H9 (cell line): ENCODE data around the gene KPNA1. TPM values are rescaled to one million over a fixed set of nuclear protein-coding genes. Genes with fewer than 3 reads are reported as not detected.

Source experiments
- DNase-seq: peaks from one replicate; pipeline ENCODE4 v3.0.0-alpha.2; 2017
- H2AFZ ChIP-seq: one replicate; pipeline ENCODE4 v1.6.1; 2013; ENCODE audit warnings: mild to moderate bottlenecking, low read length, control low read depth, moderate library complexity
- H2AK5ac ChIP-seq: 2 replicates; pipeline ENCODE4 v1.6.1; 2013; ENCODE audit warnings: low read length, control low read depth, mixed read lengths; ENCODE audit not compliant: insufficient read length
- H2BK120ac ChIP-seq: one replicate; pipeline ENCODE4 v1.6.1; 2013; ENCODE audit warnings: low read depth, mild to moderate bottlenecking, low read length, control low read depth, inconsistent platforms; ENCODE audit not compliant: poor library complexity, severe bottlenecking
- H2BK12ac ChIP-seq: 2 replicates; pipeline ENCODE4 v1.6.1; 2013; ENCODE audit warnings: low read length, control low read depth, mixed read lengths, low read depth; ENCODE audit not compliant: insufficient read length
- H2BK15ac ChIP-seq: 2 replicates; pipeline ENCODE4 v1.6.1; 2013; ENCODE audit warnings: low read depth, low read length, control low read depth
- H2BK20ac ChIP-seq: one replicate; pipeline ENCODE4 v1.6.1; 2013; ENCODE audit warnings: low read depth, mild to moderate bottlenecking, low read length, control low read depth, inconsistent platforms; ENCODE audit not compliant: poor library complexity, severe bottlenecking
- H2BK5ac ChIP-seq: 2 replicates; pipeline ENCODE4 v1.6.1; 2013; ENCODE audit warnings: low read length, control low read depth, mixed read lengths; ENCODE audit not compliant: insufficient read length
- H3K14ac ChIP-seq: 2 replicates; pipeline ENCODE4 v1.6.1; 2013; ENCODE audit warnings: low read length, control low read depth; ENCODE audit not compliant: insufficient read depth
- H3K18ac ChIP-seq: 2 replicates; pipeline ENCODE4 v1.6.1; 2013; ENCODE audit warnings: low read depth, mild to moderate bottlenecking, mixed read lengths, low read length, control low read depth; ENCODE audit not compliant: insufficient read length
- H3K23ac ChIP-seq: 2 replicates; pipeline ENCODE4 v1.6.1; 2013; ENCODE audit warnings: low read length, control low read depth, mixed read lengths, low read depth; ENCODE audit not compliant: insufficient read length
- H3K23me2 ChIP-seq: 2 replicates; pipeline ENCODE4 v1.6.1; 2013; ENCODE audit warnings: low read depth, mild to moderate bottlenecking, mixed read lengths, low read length, control low read depth; ENCODE audit not compliant: insufficient read length, poor library complexity, severe bottlenecking
- H3K27ac ChIP-seq: 2 replicates; pipeline ENCODE4 v1.5.1; 2013; ENCODE audit warnings: low read length, control low read depth, mixed read lengths, low read depth; ENCODE audit not compliant: insufficient read length
- H3K27me3 ChIP-seq: 2 replicates; pipeline ENCODE4 v1.6.1; 2013; ENCODE audit warnings: low read length, control low read depth, inconsistent platforms; ENCODE audit not compliant: insufficient read depth
- H3K4ac ChIP-seq: 2 replicates; pipeline ENCODE4 v1.6.1; 2013; ENCODE audit warnings: low read depth, mild to moderate bottlenecking, control low read depth, inconsistent platforms, low read length, moderate library complexity
- H3K4me1 ChIP-seq: 2 replicates; pipeline ENCODE4 v1.6.1; 2013; ENCODE audit warnings: low read length, control low read depth, inconsistent platforms; ENCODE audit not compliant: insufficient read depth
- H3K4me2 ChIP-seq: 2 replicates; pipeline ENCODE4 v1.6.1; 2013; ENCODE audit warnings: low read length, control low read depth, mixed read lengths; ENCODE audit not compliant: insufficient read length, insufficient read depth
- H3K56ac ChIP-seq: 2 replicates; pipeline ENCODE4 v1.6.1; 2013; ENCODE audit warnings: low read depth, mild to moderate bottlenecking, mixed read lengths, low read length, control low read depth; ENCODE audit not compliant: insufficient read length
- H3K79me1 ChIP-seq: 2 replicates; pipeline ENCODE4 v1.6.1; 2013; ENCODE audit warnings: low read depth, mild to moderate bottlenecking, moderate library complexity, low read length, control low read depth, inconsistent platforms; ENCODE audit not compliant: insufficient read depth, poor library complexity, severe bottlenecking
- H3K79me2 ChIP-seq: 2 replicates; pipeline ENCODE4 v1.6.1; 2013; ENCODE audit warnings: low read length, control low read depth, inconsistent platforms; ENCODE audit not compliant: insufficient read depth
- H3K9ac ChIP-seq: 2 replicates; pipeline ENCODE4 v1.6.1; 2013; ENCODE audit warnings: low read length, control low read depth, mixed read lengths; ENCODE audit not compliant: insufficient read length; ENCODE audit errors: extremely low read depth
- H3K9me3 ChIP-seq: one replicate; pipeline ENCODE4 v1.6.1; 2013; ENCODE audit warnings: low read depth, low read length, inconsistent platforms; ENCODE audit not compliant: control insufficient read depth
- H3T11ph ChIP-seq: one replicate; pipeline ENCODE4 v1.6.1; 2013; ENCODE audit warnings: mild to moderate bottlenecking, low read length, control low read depth, inconsistent platforms
- H4K20me1 ChIP-seq: one replicate; pipeline ENCODE4 v1.6.1; 2013; ENCODE audit not compliant: control insufficient read depth, insufficient read length, insufficient read depth
- H4K5ac ChIP-seq: 2 replicates; pipeline ENCODE4 v1.6.1; 2013; ENCODE audit warnings: low read depth, mild to moderate bottlenecking, mixed read lengths, low read length, control low read depth; ENCODE audit not compliant: insufficient read length
- H4K8ac ChIP-seq: replicated peaks from 2 replicates; pipeline ENCODE4 v1.6.1; 2013; ENCODE audit warnings: low read length, control low read depth, mixed read lengths, low read depth; ENCODE audit not compliant: insufficient read length
- H4K91ac ChIP-seq: 2 replicates; pipeline ENCODE4 v1.6.1; 2013; ENCODE audit warnings: low read depth, mild to moderate bottlenecking, moderate library complexity, mixed read lengths, low read length, control low read depth; ENCODE audit not compliant: insufficient read length
- H3K27ac Mint-ChIP-seq, 3 experiments: 2 replicates in 2 of 3; 3 replicates in 1 of 3; pipeline ENCODE4 v1.8.0; 2020 to 2021; ENCODE audit warnings: mixed read lengths in 3 of 3, mild to moderate bottlenecking in 1 of 3, moderate library complexity in 1 of 3
- H3K27me3 Mint-ChIP-seq: 2 replicates; pipeline ENCODE4 v1.8.0; 2021; ENCODE audit warnings: low read depth, mild to moderate bottlenecking, moderate library complexity, mixed read lengths
- H3K36me3 Mint-ChIP-seq, 3 experiments: 2 replicates in 2 of 3; 3 replicates in 1 of 3; pipeline ENCODE4 v1.8.0; 2020 to 2021; ENCODE audit warnings: low read depth in 3 of 3, mixed read lengths in 3 of 3; ENCODE audit not compliant: insufficient read depth in 1 of 3
- H3K4me1 Mint-ChIP-seq, 2 experiments: 2 replicates each; pipeline ENCODE4 v1.8.0; 2020; ENCODE audit warnings: mixed read lengths in 2 of 2
- H3K4me3 Mint-ChIP-seq, 2 experiments: 2 replicates in 1 of 2; 3 replicates in 1 of 2; pipeline ENCODE4 v1.8.0; 2020 to 2021; ENCODE audit warnings: mild to moderate bottlenecking in 2 of 2, mixed read lengths in 2 of 2, moderate library complexity in 1 of 2
- H3K9me3 Mint-ChIP-seq, 2 experiments: 2 replicates in 1 of 2; 3 replicates in 1 of 2; pipeline ENCODE4 v1.8.0; 2020; ENCODE audit warnings: mild to moderate bottlenecking in 2 of 2, mixed read lengths in 2 of 2, moderate library complexity in 1 of 2
- WGBS: extraction: QIAGEN DNeasy Blood & Tissue Kit; methylation state at CpG from one replicate; pipeline ENCODE4 v1.1.7; 2013; ENCODE audit warnings: missing lambda C conversion rate, low lambda C conversion rate, mixed read lengths; ENCODE audit not compliant: insufficient read length; ENCODE audit errors: extremely low coverage; 5-methylcytosine and 5-hydroxymethylcytosine counted together
- total RNA-seq: library from RNA; stranded (reverse); gene quantifications from 2 replicates; pipeline ENCODE4 v1.2.1, GENCODE V29; 2021
- TF ChIP-seq, protein P1 (sequence below): fragments of 200-600 bp; sonication (generic); conservative IDR thresholded peaks from 3 replicates; pipeline ENCODE4 v1.8.0; 2021; ENCODE audit warnings: antibody characterized with exemption, mild to moderate bottlenecking

The KPNA1 gene
- total RNA-seq, 1 experiment from 2014 or later = 71.7 TPM

GRCh38 chr3:122405015-122405414 is 109.7 kb downstream of the KPNA1 start:
- H3K27me3 Mint-ChIP-seq = no peaks in the 10 kb centered on the region
- Histone ChIP-seq H3T11ph (no peak overlapping the region), H3K4me2 (no peak overlapping the region), H3K27ac (no peak overlapping the region), H3K56ac (no peak overlapping the region), H2BK5ac (no peak overlapping the region), H2BK15ac (no peak overlapping the region), H2AFZ (no peak overlapping the region), H4K8ac (no peak overlapping the region), H3K14ac (no peak overlapping the region), H4K20me1 (no peaks in the 10 kb centered on the region), H3K4me1 (no peaks in the 10 kb centered on the region), H3K9me3 (no peaks in the 10 kb centered on the region), H2AK5ac (no peak overlapping the region), H2BK120ac (no peak overlapping the region), H4K91ac (no peak overlapping the region), H2BK20ac (no peak overlapping the region), H3K9ac (no peak overlapping the region), H2BK12ac (no peak overlapping the region), H3K23me2 (no peaks in the 10 kb centered on the region), H3K27me3 (no peaks in the 10 kb centered on the region), H3K18ac (no peak overlapping the region), H3K23ac (no peak overlapping the region), H3K79me2 (no peaks in the 10 kb centered on the region), H4K5ac (no peak overlapping the region), H3K79me1 (no peaks in the 10 kb centered on the region), H3K4ac (no peak overlapping the region)
- H3K27ac Mint-ChIP-seq = no peak overlapping the region
- no CpG with 5 or more reads among the region's 3 CpGs for WGBS
- peaks cover 8 to 49% (median 38%) of the 10 kb centered on the region in 3 experiments; a peak in 5 of 7 replicates for H3K36me3 Mint-ChIP-seq
- no peak overlapping the region for H3K4me3 Mint-ChIP-seq
- TF ChIP-seq, protein P1, sequence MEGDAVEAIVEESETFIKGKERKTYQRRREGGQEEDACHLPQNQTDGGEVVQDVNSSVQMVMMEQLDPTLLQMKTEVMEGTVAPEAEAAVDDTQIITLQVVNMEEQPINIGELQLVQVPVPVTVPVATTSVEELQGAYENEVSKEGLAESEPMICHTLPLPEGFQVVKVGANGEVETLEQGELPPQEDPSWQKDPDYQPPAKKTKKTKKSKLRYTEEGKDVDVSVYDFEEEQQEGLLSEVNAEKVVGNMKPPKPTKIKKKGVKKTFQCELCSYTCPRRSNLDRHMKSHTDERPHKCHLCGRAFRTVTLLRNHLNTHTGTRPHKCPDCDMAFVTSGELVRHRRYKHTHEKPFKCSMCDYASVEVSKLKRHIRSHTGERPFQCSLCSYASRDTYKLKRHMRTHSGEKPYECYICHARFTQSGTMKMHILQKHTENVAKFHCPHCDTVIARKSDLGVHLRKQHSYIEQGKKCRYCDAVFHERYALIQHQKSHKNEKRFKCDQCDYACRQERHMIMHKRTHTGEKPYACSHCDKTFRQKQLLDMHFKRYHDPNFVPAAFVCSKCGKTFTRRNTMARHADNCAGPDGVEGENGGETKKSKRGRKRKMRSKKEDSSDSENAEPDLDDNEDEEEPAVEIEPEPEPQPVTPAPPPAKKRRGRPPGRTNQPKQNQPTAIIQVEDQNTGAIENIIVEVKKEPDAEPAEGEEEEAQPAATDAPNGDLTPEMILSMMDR = no peak
- H3K9me3 Mint-ChIP-seq = no peaks in the 10 kb centered on the region
- DNase-seq = no peak
- H3K4me1 Mint-ChIP-seq = no peaks in the 10 kb centered on the region
